ENCODE data around the gene ZBTB40.

- no peak for TF ChIP-seq CTCF (IDR thresholded peaks at IDR 0.05; ENCODE audit: borderline replicate concordance, extremely low read depth, low read length, poor library complexity, severe bottlenecking)
- TF ChIP-seq EZH2 (IDR thresholded peaks at IDR 0.05; ENCODE audit: borderline replicate concordance, low read depth, low read length, severe bottlenecking): no peak
These were observed 2.9 kb downstream of the ZBTB40 start for GRCh38 chr1:22454476-22455056.

Measured in DND-41 (cell line).